ENCODE results near the gene IL11RA.

IL11RA gene

GRCh38 chr9:34611251-34611810 lies 40.7 kb upstream of the IL11RA start:
- H3K27ac ChIP-seq: peak overlapping the region; percentile 88
- TF ChIP-seq ZFX (IDR thresholded peaks at IDR 0.05; ENCODE audit: borderline replicate concordance): no peak
- TF ChIP-seq CTCF (IDR thresholded peaks at IDR 0.05): no peak

GRCh38 chr9:34611811-34612787 lies 39.9 kb upstream of the IL11RA start, which contains the start of gene RPP25L:
RPP25L (minus strand) TSS chr9:34612097; CDS start chr9:34611296, 801 bp downstream.
- TF ChIP-seq ZFX (IDR thresholded peaks at IDR 0.05; ENCODE audit: borderline replicate concordance): no peak
- TF ChIP-seq CTCF (IDR thresholded peaks at IDR 0.05): no peak
- H3K27ac ChIP-seq: peak within 1 kb of the TSS; percentile 88

GRCh38 chr9:34612788-34613390 lies 39.1 kb upstream of the IL11RA start:
- peak overlapping the region; percentile 88 for H3K27ac ChIP-seq
- TF ChIP-seq ZFX (IDR thresholded peaks at IDR 0.05; ENCODE audit: borderline replicate concordance) (no peak), CTCF (IDR thresholded peaks at IDR 0.05) (peak; percentile 98)

- no peak for TF ChIP-seq CTCF (IDR thresholded peaks at IDR 0.05)
- TF ChIP-seq ZFX (IDR thresholded peaks at IDR 0.05; ENCODE audit: borderline replicate concordance): no peak
- H3K27ac ChIP-seq: no peak overlapping the region
Observed at GRCh38 chr9:34615132-34615531, 36.9 kb upstream of the IL11RA start.

- no peak for TF ChIP-seq ZFX (IDR thresholded peaks at IDR 0.05; ENCODE audit: borderline replicate concordance)
- TF ChIP-seq CTCF (IDR thresholded peaks at IDR 0.05): no peak
- peak within 1 kb of the TSS; percentile 55 for H3K27ac ChIP-seq
Observed at GRCh38 chr9:34620061-34620994, 31.7 kb upstream of the IL11RA start, which contains the start of gene DCTN3. DCTN3 (minus strand) TSS chr9:34620495; CDS start chr9:34620464, 31 bp downstream.

- TF ChIP-seq ZFX (IDR thresholded peaks at IDR 0.05; ENCODE audit: borderline replicate concordance) (no peak), CTCF (IDR thresholded peaks at IDR 0.05) (no peak)
- no peak overlapping the region for H3K27ac ChIP-seq
Observed at GRCh38 chr9:34623374-34624235, 28.4 kb upstream of the IL11RA start.
